NCI-H2196 treated with DMSO at 0.1 percent for 48 hours (cell line): ENCODE data around the gene TENT4A.
A peak's percentile ranks its signal among the peaks of the same experiment; 100 is the strongest.

Experiments
- DNase-seq: peaks from one replicate; lab custom pipeline; 2025; ENCODE audit not compliant: unreplicated experiment; lab: John Stamatoyannopoulos, UW

Gene TENT4A

GRCh38 chr5:6750142-6750840 is 37.1 kb downstream of the TENT4A start:
- DNase-seq: no peak

- DNase-seq: no peak
These were observed 37.9 kb downstream of the TENT4A start for GRCh38 chr5:6750951-6751685.

GRCh38 chr5:6752236-6752635 is 39.0 kb downstream of the TENT4A start:
- no peak for DNase-seq

- no peak for DNase-seq
These were observed 39.5 kb downstream of the TENT4A start for GRCh38 chr5:6752782-6753181.

- DNase-seq: no peak
These were observed 40.6 kb downstream of the TENT4A start for GRCh38 chr5:6753851-6754250.

- no peak for DNase-seq
These were observed 41.5 kb downstream of the TENT4A start for GRCh38 chr5:6754766-6755165.

GRCh38 chr5:6755519-6755918 is 42.3 kb downstream of the TENT4A start:
- no peak for DNase-seq

- DNase-seq: no peak
These were observed 42.7 kb downstream of the TENT4A start for GRCh38 chr5:6755941-6756340.

GRCh38 chr5:6757414-6757969 is 44.3 kb downstream of the TENT4A start:
- no peak for DNase-seq

- DNase-seq: no peak
These were observed 45.0 kb downstream of the TENT4A start for GRCh38 chr5:6758236-6758635.

- DNase-seq: no peak
These were observed 45.5 kb downstream of the TENT4A start for GRCh38 chr5:6758706-6759105.

GRCh38 chr5:6759401-6759800 is 46.2 kb downstream of the TENT4A start:
- DNase-seq: no peak

- no peak for DNase-seq
These were observed 46.8 kb downstream of the TENT4A start for GRCh38 chr5:6759983-6760382.

GRCh38 chr5:6760686-6761085 is 47.5 kb downstream of the TENT4A start:
- DNase-seq: no peak

- DNase-seq: no peak
These were observed 48.1 kb downstream of the TENT4A start for GRCh38 chr5:6761333-6761732.

- DNase-seq: no peak
These were observed 48.9 kb downstream of the TENT4A start for GRCh38 chr5:6762116-6762515.

- no peak for DNase-seq
These were observed 49.5 kb downstream of the TENT4A start for GRCh38 chr5:6762697-6763096.

GRCh38 chr5:6763191-6763590 is 50.0 kb downstream of the TENT4A start:
- no peak for DNase-seq

- peak; percentile 85 for DNase-seq
These were observed 52.6 kb downstream of the TENT4A start for GRCh38 chr5:6765612-6766525.

- peak; percentile 97 for DNase-seq
These were observed 53.4 kb downstream of the TENT4A start for GRCh38 chr5:6766604-6767093.

GRCh38 chr5:6767481-6768063 is 54.3 kb downstream of the TENT4A start:
- DNase-seq: no peak
